Lung (tissue), 12 donors: ENCODE results near the gene ELOVL4. TPM values are rescaled to one million over a fixed set of nuclear protein-coding genes. Genes with fewer than 3 reads are reported as not detected.

Source experiments
- ATAC-seq: fragments of 200-7000 bp; cut with Tn5 transposase; one replicate; pipeline ENCODE4 v1.9.1; 2020; ENCODE audit warnings: moderate number of reproducible peaks; ENCODE audit not compliant: insufficient read depth, low FRiP score
- DNase-seq, 3 donors: peaks; one replicate each; pipeline ENCODE4 v3.0.0-alpha.2; 2013 to 2017
- H3K27ac ChIP-seq, 2 donors: one replicate each; pipeline ENCODE4 v1.5.1; 2013; ENCODE audit warnings: mild to moderate bottlenecking in 2 of 2, moderate library complexity in 2 of 2, control low read depth in 1 of 2, inconsistent platforms in 1 of 2, low read depth in 1 of 2, low read length in 1 of 2
- H3K27me3 ChIP-seq, 3 donors: one replicate each; pipeline ENCODE4 v1.5.1; 2013; ENCODE audit warnings: low read length in 2 of 3; ENCODE audit not compliant: control insufficient read depth in 3 of 3, insufficient read depth in 3 of 3
- H3K36me3 ChIP-seq, 4 donors: one replicate each; pipeline ENCODE4 v1.5.1; 2013; ENCODE audit warnings: low read length in 4 of 4, mild to moderate bottlenecking in 1 of 4, moderate library complexity in 1 of 4; ENCODE audit not compliant: control insufficient read depth in 4 of 4, insufficient read depth in 4 of 4
- H3K4me1 ChIP-seq, 5 donors: one replicate each; pipeline ENCODE4 v1.5.1; 2013; ENCODE audit warnings: low read length in 5 of 5, mild to moderate bottlenecking in 2 of 5, moderate library complexity in 1 of 5; ENCODE audit not compliant: control insufficient read depth in 5 of 5, insufficient read depth in 5 of 5
- H3K4me3 ChIP-seq: one replicate; pipeline ENCODE4 v1.5.1; 2013; ENCODE audit warnings: mild to moderate bottlenecking, control low read depth, moderate library complexity
- H3K9ac ChIP-seq, 2 donors: one replicate each; pipeline ENCODE4 v1.5.1; 2013; ENCODE audit warnings: low read length in 2 of 2, control low read depth in 1 of 2; ENCODE audit not compliant: insufficient read depth in 1 of 2
- H3K9me3 ChIP-seq, 4 donors: one replicate each; pipeline ENCODE4 v1.5.1; 2013; ENCODE audit warnings: low read length in 3 of 4, mild to moderate bottlenecking in 1 of 4, moderate library complexity in 1 of 4; ENCODE audit not compliant: control insufficient read depth in 4 of 4, insufficient read depth in 3 of 4
- WGBS, 2 donors: extraction: QIAGEN DNeasy Blood & Tissue Kit; methylation state at CpG; one replicate each; pipeline ENCODE4 v1.1.7; 2013; 5-methylcytosine and 5-hydroxymethylcytosine counted together
- polyA plus RNA-seq, 2 donors: library from polyadenylated mRNA; stranded (reverse); fragments of 200-250 nt; gene quantifications; one replicate each; pipeline ENCODE4 v1.2.1, GENCODE V29; 2013
- total RNA-seq, 2 donors: library from RNA; depleted of rRNA in 1 of 2; stranded (reverse); fragments of >200 nt in 1 of 2; gene quantifications; one replicate each; pipeline ENCODE4 v1.2.1, GENCODE V29; 2014 to 2021
- TF ChIP-seq, protein P1 (sequence below): IDR thresholded peaks from 2 replicates; pipeline ENCODE4 v1.5.1; 2012; ENCODE audit warnings: mild to moderate bottlenecking; ENCODE audit errors: control extremely low read depth, extremely low read depth
- donor health status: control.
- donor health status: control.
- donor health status: Bipolar disorder and iron deficiency.
- donor health status: healthy.
- donor health status: DM: yes; HTN: yes; CAD: no.

ELOVL4 gene
- total and polyA plus RNA-seq, 4 donors, result 0.22 to 1.4 (median 0.26) TPM

DNA sequence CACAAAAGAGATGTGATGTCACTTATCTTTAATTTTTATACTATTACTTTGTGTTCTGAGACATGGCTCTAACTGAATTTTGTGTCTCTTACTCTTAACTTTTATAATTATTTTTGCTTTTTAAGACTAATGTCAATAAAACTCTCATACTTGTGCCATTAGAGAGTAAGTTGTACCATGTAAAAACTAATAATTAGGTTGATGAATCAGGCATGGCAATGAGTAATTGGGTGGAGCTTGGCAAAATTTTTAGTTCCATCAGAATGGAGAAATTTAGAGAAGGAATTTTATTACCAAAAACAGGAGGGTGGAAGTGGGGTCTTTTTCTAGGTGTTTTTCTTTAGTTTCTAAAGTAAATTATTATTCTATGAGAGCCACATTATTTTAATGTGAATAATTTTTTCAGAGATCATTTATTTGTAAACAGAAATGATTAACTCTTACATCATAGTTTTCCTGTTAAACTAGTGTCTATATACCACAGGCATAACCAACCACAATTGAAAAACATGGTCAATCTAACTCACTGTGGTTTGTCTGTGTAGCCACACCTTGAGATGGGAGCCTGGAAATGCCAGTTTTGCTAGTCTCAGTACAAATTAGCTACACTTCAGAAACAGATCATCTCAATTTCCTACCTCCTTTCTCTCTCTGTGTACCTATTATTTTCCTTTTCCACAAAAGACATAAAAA, 51.8 kb downstream of the ELOVL4 start:
- no peaks in the 10 kb centered on the region for H3K27me3 ChIP-seq
- no peaks in the 10 kb centered on the region for H3K9me3 ChIP-seq
- TF ChIP-seq, protein P1, sequence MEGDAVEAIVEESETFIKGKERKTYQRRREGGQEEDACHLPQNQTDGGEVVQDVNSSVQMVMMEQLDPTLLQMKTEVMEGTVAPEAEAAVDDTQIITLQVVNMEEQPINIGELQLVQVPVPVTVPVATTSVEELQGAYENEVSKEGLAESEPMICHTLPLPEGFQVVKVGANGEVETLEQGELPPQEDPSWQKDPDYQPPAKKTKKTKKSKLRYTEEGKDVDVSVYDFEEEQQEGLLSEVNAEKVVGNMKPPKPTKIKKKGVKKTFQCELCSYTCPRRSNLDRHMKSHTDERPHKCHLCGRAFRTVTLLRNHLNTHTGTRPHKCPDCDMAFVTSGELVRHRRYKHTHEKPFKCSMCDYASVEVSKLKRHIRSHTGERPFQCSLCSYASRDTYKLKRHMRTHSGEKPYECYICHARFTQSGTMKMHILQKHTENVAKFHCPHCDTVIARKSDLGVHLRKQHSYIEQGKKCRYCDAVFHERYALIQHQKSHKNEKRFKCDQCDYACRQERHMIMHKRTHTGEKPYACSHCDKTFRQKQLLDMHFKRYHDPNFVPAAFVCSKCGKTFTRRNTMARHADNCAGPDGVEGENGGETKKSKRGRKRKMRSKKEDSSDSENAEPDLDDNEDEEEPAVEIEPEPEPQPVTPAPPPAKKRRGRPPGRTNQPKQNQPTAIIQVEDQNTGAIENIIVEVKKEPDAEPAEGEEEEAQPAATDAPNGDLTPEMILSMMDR, result no peak
- no peak overlapping the region for H3K4me3 ChIP-seq
- ATAC-seq (no peak), DNase-seq (no peak)
- H3K36me3 ChIP-seq, result no peaks in the 10 kb centered on the region
- no peaks in the 10 kb centered on the region for H3K4me1 ChIP-seq
- H3K27ac ChIP-seq, result no peak overlapping the region
- H3K9ac ChIP-seq, result no peak overlapping the region

- WGBS, 2 donors, result 53 to 68% methylated on average over 1 of the region's 1 CpG
- Histone ChIP-seq H3K27me3 (no peaks in the 10 kb centered on the region), H3K36me3 (no peaks in the 10 kb centered on the region), H3K4me1 (no peaks in the 10 kb centered on the region), H3K4me3 (no peak overlapping the region), H3K9me3 (no peaks in the 10 kb centered on the region), H3K27ac (no peak overlapping the region), H3K9ac (no peak overlapping the region)
- TF ChIP-seq, protein P1, result no peak
- DNase-seq (peak in 2 of 3 donors; percentile 26 to 34), ATAC-seq (no peak)
Observed at GRCh38 chr6:79894939-79895338, 52.4 kb downstream of the ELOVL4 start.

DNA sequence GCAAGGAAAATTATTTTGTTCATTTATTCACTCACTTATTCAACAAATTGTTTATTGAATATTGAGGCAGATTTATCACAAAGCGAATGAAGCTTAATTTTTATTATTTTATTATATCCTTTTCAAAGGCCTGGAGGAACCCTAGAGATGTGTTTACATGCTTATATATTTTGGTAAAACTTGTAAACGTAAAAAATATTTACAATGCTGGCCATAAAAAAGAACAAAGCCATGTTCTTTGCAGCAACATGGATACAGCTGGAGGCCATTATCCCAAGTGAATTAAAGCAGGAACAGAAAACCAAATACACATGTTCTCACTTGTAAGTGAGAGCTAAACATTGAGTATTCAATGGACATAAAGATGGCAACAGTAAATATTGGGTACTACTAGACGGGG, 58.8 kb downstream of the ELOVL4 start:
- WGBS, 2 donors, result 46 to 70% methylated on average over 2 to 3 of the region's 3 CpGs
- TF ChIP-seq, protein P1, result no peak
- Histone ChIP-seq H3K27ac (no peak overlapping the region), H3K4me3 (no peak overlapping the region), H3K9ac (no peak overlapping the region), H3K27me3 (no peaks in the 10 kb centered on the region), H3K4me1 (no peaks in the 10 kb centered on the region), H3K9me3 (no peaks in the 10 kb centered on the region), H3K36me3 (no peaks in the 10 kb centered on the region)
- no peak for ATAC-seq
- no peak for DNase-seq

GRCh38 chr6:79878142-79878748, 69.1 kb downstream of the ELOVL4 start:
- DNase-seq, result peak; percentile 29 to 45 (median 39)
- no peak overlapping the region for H3K27ac ChIP-seq
- ATAC-seq, result no peak
- H3K27me3 ChIP-seq, result no peaks in the 10 kb centered on the region
- no peaks in the 10 kb centered on the region for H3K9me3 ChIP-seq
- H3K4me3 ChIP-seq, result no peak overlapping the region
- 87 to 89% methylated on average over 6 of the region's 6 CpGs for WGBS, 2 donors
- TF ChIP-seq, protein P1, result no peak
- H3K36me3 ChIP-seq, result no peaks in the 10 kb centered on the region
- H3K9ac ChIP-seq, result no peak overlapping the region
- peaks cover 0 to 5% (median 0%) of the 10 kb centered on the region in 5 donors for H3K4me1 ChIP-seq
